HepG2 (cell line): ENCODE data around the gene SMPD3. TPM values are rescaled to one million over a fixed set of nuclear protein-coding genes. Genes with fewer than 3 reads are reported as not detected.

Source experiments
- ATAC-seq: fragments of 200-7000 bp; cut with Tn5 transposase; 3 replicates; pipeline ENCODE4 v1.9.1; 2020; ENCODE audit warnings: mild to moderate bottlenecking, moderate library complexity
- BruUV-seq: library from RNA; stranded (reverse); fragments of 400-500 nt; replicated peaks from 2 replicates; lab custom pipeline; 2021; lab: Mats Ljungman, UMichigan
- CTCF ChIA-PET: fragments of 300-600 bp; formaldehyde crosslinking; extraction: SDS; loops from one replicate; lab custom pipeline; 2021; ENCODE audit warnings: low total read pairs, inconsistent platforms, low intra/inter-chr PET ratio; lab: Yijun Ruan, JAX
- POLR2A ChIA-PET: fragments of 350-600 bp; sonication (Branson Sonifier 250); formaldehyde crosslinking; loops from one replicate; lab custom pipeline; 2020; ENCODE audit warnings: antibody characterized with exemption, inconsistent platforms; lab: Yijun Ruan, JAX
- DNase-seq: peaks from one replicate; pipeline ENCODE4 v3.0.0-alpha.2; 2015; ENCODE audit warnings: low spot score
- FAIRE-seq: peaks from 3 replicates; lab custom pipeline; 2011; peaks lifted over from hg19 to GRCh38; lab: Jason Lieb, UNC
- H2AFZ ChIP-seq: one replicate; pipeline ENCODE4 v1.6.1; 2011; ENCODE audit warnings: low read length, inconsistent platforms
- H3K27ac ChIP-seq: fragments of 300-600 bp; 3 replicates; pipeline ENCODE4 v1.8.0; 2011; ENCODE audit warnings: mixed run types, mild to moderate bottlenecking, mixed read lengths, low read length, inconsistent platforms; ENCODE audit not compliant: insufficient read depth; ENCODE audit errors: extremely low read length
- H3K27me3 ChIP-seq, 2 experiments: fragments of 200-600 bp in 1 of 2; 2 replicates in 1 of 2; 3 replicates in 1 of 2; pipeline versions ENCODE4 v1.6.0 to v1.8.0; 2011; ENCODE audit warnings: low read length in 2 of 2, mild to moderate bottlenecking in 2 of 2, moderate library complexity in 2 of 2, inconsistent platforms in 1 of 2; ENCODE audit not compliant: insufficient read depth in 2 of 2, control insufficient read depth in 1 of 2
- H3K36me3 ChIP-seq, 2 experiments: fragments of 200-600 bp in 1 of 2; replicated peaks in 1 of 2; 2 replicates in 1 of 2; 3 replicates in 1 of 2; pipeline versions ENCODE4 v1.5.1 to v1.8.0; 2011; ENCODE audit warnings: low read length in 2 of 2, inconsistent platforms in 1 of 2; ENCODE audit not compliant: insufficient read depth in 2 of 2, control insufficient read depth in 1 of 2
- H3K4me1 ChIP-seq: 2 replicates; pipeline ENCODE4 v1.5.1; 2012; ENCODE audit warnings: low read length, inconsistent platforms; ENCODE audit not compliant: insufficient read depth
- H3K4me2 ChIP-seq: 2 replicates; pipeline ENCODE4 v1.6.0; 2011; ENCODE audit warnings: low read depth, low read length, inconsistent platforms
- H3K4me3 ChIP-seq, 3 experiments: fragments of 200-600 bp in 1 of 3; sonication (generic), shearing (Covaris generic) in 1 of 3; replicated peaks in 1 of 3; 2 replicates each; pipeline ENCODE4 v1.5.1; 2011 to 2016; ENCODE audit warnings: low read length in 3 of 3, inconsistent platforms in 2 of 3, low read depth in 2 of 3, mild to moderate bottlenecking in 2 of 3, control low read depth in 1 of 3, mixed read lengths in 1 of 3; ENCODE audit not compliant: insufficient read depth in 1 of 3
- H3K79me2 ChIP-seq: one replicate; pipeline ENCODE4 v1.6.1; 2011; ENCODE audit warnings: low read length, inconsistent platforms; ENCODE audit not compliant: insufficient read depth
- H3K9ac ChIP-seq: 2 replicates; pipeline ENCODE4 v1.6.0; 2011; ENCODE audit warnings: mild to moderate bottlenecking, low read depth, low read length, inconsistent platforms; ENCODE audit not compliant: insufficient read depth
- H3K9me3 ChIP-seq: 2 replicates; pipeline ENCODE4 v1.5.1; 2012; ENCODE audit warnings: mild to moderate bottlenecking, low read length
- H4K20me1 ChIP-seq: 2 replicates; pipeline ENCODE4 v1.6.0; 2011; ENCODE audit warnings: inconsistent platforms, mild to moderate bottlenecking, low read length, moderate library complexity; ENCODE audit not compliant: insufficient read depth
- CBFB ChIP-seq: sonication (generic); formaldehyde crosslinking; IDR thresholded peaks from 2 replicates; pipeline ENCODE4 v1.4.0; 2020; ENCODE audit warnings: missing genetic modification reagents
- CHD2 ChIP-seq: IDR thresholded peaks from 2 replicates; pipeline ENCODE4 v1.6.1; 2011; ENCODE audit warnings: low read depth, low read length, improper control_type of control experiment
- IKZF4 ChIP-seq: sonication (generic); formaldehyde crosslinking; IDR thresholded peaks from 2 replicates; pipeline ENCODE4 v1.5.1; 2020; ENCODE audit warnings: borderline replicate concordance, mild to moderate bottlenecking, low read depth, missing genetic modification reagents; ENCODE audit errors: not compliant biosample characterization
- NCOA5 ChIP-seq: sonication (generic); formaldehyde crosslinking; IDR thresholded peaks from 2 replicates; pipeline ENCODE4 v1.4.0; 2020; ENCODE audit warnings: missing genetic modification reagents
- RFX1 ChIP-seq: fragments of 450-650 bp; IDR thresholded peaks from 2 replicates; pipeline ENCODE4 v1.6.1; 2017
- SMARCC2 ChIP-seq: fragments of 450-650 bp; IDR thresholded peaks from 2 replicates; pipeline ENCODE4 v1.6.1; 2017; ENCODE audit warnings: antibody characterized with exemption, mild to moderate bottlenecking
- ZIK1 ChIP-seq: sonication (generic); formaldehyde crosslinking; IDR thresholded peaks from 2 replicates; pipeline ENCODE4 v1.5.0; 2020; ENCODE audit warnings: mild to moderate bottlenecking, low read depth, missing genetic modification reagents, borderline replicate concordance
- ZNF3 ChIP-seq: IDR thresholded peaks from 2 replicates; pipeline ENCODE4 v1.7.0; 2017; ENCODE audit warnings: inconsistent platforms
- ZNF44 ChIP-seq: sonication (generic); formaldehyde crosslinking; IDR thresholded peaks from 2 replicates; pipeline ENCODE4 v1.5.1; 2020; ENCODE audit warnings: mild to moderate bottlenecking, missing genetic modification reagents
- WGBS: methylation state at CpG from one replicate; pipeline ENCODE4 v1.1.6; 2017; ENCODE audit warnings: low lambda C conversion rate; 5-methylcytosine and 5-hydroxymethylcytosine counted together
- in situ Hi-C: cut with HindIII; loops from 2 replicates; pipeline ENCODE4 v1.10.0; 2017; ENCODE audit warnings: low pct_unique_long_range_greater_than_20kb; ENCODE audit not compliant: extremely low pct_ligation_motif_present
- intact Hi-C: fragments of 100-400 bp; cut with micrococcal nuclease; formaldehyde crosslinking; loops from one replicate; pipeline ENCODE4 v1.10.0; 2022; ENCODE audit not compliant: unreplicated experiment
- polyA plus RNA-seq, 8 experiments: library from polyadenylated mRNA; depleted of rRNA in 3 of 8; stranded (reverse) in 7 of 8; unstranded in 1 of 8; fragments of >200 nt; fragmentation: Illumina TruSeq in 4 of 8; extraction: Trizol in 4 of 8; gene quantifications; 2 replicates each; pipeline versions ENCODE4 v1.2.1 to v1.2.3, GENCODE V29; 2011 to 2016; ENCODE audit warnings: low read depth in 4 of 8, missing spikeins in 1 of 8, mixed read lengths in 1 of 8; ENCODE audit not compliant: insufficient read depth in 1 of 8
- total RNA-seq, 5 experiments: library from RNA; depleted of rRNA; stranded (reverse); fragments of >200 nt; fragmentation: Illumina TruSeq; extraction: Trizol; gene quantifications; 2 replicates each; pipeline ENCODE4 v1.2.3, GENCODE V29; 2016; ENCODE audit warnings: low read depth in 1 of 5
- TF ChIP-seq, protein P1 (sequence below): IDR thresholded peaks from 2 replicates; pipeline ENCODE4 v1.6.1; 2018; ENCODE audit warnings: missing genetic modification reagents, mild to moderate bottlenecking, missing compliant biosample characterization
- TF ChIP-seq, protein P2 (sequence below): sonication (generic); formaldehyde crosslinking; IDR thresholded peaks from 2 replicates; pipeline ENCODE4 v1.4.0; 2020; ENCODE audit warnings: mild to moderate bottlenecking, low read depth, missing genetic modification reagents
- TF ChIP-seq, protein P3 (sequence below): sonication (generic); formaldehyde crosslinking; IDR thresholded peaks from 2 replicates; pipeline ENCODE4 v1.8.1; 2023; ENCODE audit warnings: mild to moderate bottlenecking, missing genetic modification reagents
- TF ChIP-seq, protein P4 (sequence below): sonication (generic); formaldehyde crosslinking; IDR thresholded peaks from 2 replicates; pipeline ENCODE4 v1.8.0; 2022; ENCODE audit warnings: mild to moderate bottlenecking, missing genetic modification reagents, moderate library complexity
- TF ChIP-seq, protein P5 (sequence below): sonication (generic); formaldehyde crosslinking; IDR thresholded peaks from 2 replicates; pipeline ENCODE4 v1.4.0; 2020; ENCODE audit warnings: missing genetic modification reagents, borderline replicate concordance

SMPD3 gene
- total and polyA plus RNA-seq, 2 of the 13 experiments (the other 11 are each of a cell fraction or from before 2014, with no cell fraction given) = 0.07 to 0.32 TPM

DNA sequence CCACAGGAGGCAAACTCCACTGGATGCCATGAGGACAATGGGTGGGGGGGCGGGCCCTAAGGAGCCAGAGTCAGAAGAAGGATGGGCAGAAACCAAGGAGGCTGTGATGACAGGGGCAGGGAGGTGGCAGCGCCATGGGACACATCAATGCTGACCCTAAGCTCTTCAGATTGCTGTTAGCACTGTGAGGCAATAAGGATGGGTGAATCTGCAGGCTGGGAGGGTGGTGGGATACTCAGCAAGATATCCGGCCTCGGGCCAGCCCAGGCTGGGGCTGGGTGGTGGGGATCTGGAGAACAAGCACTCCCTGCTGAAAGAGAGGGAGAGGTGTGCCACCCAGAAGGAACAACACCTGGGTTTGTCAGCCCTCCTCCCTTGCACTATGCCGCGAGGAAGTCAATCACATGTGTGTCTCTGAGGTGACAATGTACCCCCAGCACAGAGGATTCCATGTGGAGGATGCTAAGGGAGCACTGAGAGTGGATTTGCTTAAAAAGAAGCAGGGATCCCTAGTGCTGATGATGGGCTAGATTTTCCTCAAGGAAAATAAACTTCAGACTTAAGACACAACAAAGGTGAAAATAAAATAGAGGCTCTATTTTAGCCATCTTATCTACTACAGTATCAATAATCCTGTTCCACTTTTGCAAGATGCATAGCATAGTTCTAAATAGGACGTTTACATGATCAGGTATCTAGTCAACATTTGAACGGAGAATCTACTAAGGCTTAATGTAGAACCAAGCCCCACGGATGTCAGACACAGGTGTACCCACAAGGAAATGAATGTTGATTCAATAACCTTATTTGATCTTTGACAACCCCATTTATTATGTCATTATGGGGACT lies 22.6 kb downstream of the SMPD3 start:
- Histone ChIP-seq H3K9me3 (no peaks in the 10 kb centered on the region), H3K27me3 (peaks cover 6 to 11% of the 10 kb centered on the region in 2 experiments; a peak in 3 of 5 replicates), H3K36me3 (no peaks in the 10 kb centered on the region), H3K4me1 (no peaks in the 10 kb centered on the region), H3K9ac (no peak overlapping the region), H3K4me3 (no peak overlapping the region), H3K27ac (no peak overlapping the region), H3K4me2 (no peak overlapping the region), H4K20me1 (no peaks in the 10 kb centered on the region), H2AFZ (no peak overlapping the region), H3K79me2 (no peaks in the 10 kb centered on the region)
- TF ChIP-seq IKZF4 (no peak), ZNF44 (no peak), ZIK1 (CRISPR knock-in tag) (no peak), CBFB (no peak), ZNF3 (CRISPR knock-in tag) (no peak), SMARCC2 (no peak), NCOA5 (CRISPR knock-in tag) (no peak), RFX1 (no peak), CHD2 (no peak)
- TF ChIP-seq, protein P1, sequence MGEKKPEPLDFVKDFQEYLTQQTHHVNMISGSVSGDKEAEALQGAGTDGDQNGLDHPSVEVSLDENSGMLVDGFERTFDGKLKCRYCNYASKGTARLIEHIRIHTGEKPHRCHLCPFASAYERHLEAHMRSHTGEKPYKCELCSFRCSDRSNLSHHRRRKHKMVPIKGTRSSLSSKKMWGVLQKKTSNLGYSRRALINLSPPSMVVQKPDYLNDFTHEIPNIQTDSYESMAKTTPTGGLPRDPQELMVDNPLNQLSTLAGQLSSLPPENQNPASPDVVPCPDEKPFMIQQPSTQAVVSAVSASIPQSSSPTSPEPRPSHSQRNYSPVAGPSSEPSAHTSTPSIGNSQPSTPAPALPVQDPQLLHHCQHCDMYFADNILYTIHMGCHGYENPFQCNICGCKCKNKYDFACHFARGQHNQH (CRISPR knock-in tag) = no peak
- TF ChIP-seq, protein P2, sequence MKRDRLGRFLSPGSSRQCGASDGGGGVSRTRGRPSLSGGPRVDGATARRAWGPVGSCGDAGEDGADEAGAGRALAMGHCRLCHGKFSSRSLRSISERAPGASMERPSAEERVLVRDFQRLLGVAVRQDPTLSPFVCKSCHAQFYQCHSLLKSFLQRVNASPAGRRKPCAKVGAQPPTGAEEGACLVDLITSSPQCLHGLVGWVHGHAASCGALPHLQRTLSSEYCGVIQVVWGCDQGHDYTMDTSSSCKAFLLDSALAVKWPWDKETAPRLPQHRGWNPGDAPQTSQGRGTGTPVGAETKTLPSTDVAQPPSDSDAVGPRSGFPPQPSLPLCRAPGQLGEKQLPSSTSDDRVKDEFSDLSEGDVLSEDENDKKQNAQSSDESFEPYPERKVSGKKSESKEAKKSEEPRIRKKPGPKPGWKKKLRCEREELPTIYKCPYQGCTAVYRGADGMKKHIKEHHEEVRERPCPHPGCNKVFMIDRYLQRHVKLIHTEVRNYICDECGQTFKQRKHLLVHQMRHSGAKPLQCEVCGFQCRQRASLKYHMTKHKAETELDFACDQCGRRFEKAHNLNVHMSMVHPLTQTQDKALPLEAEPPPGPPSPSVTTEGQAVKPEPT (CRISPR knock-in tag) = no peak
- TF ChIP-seq, protein P3, sequence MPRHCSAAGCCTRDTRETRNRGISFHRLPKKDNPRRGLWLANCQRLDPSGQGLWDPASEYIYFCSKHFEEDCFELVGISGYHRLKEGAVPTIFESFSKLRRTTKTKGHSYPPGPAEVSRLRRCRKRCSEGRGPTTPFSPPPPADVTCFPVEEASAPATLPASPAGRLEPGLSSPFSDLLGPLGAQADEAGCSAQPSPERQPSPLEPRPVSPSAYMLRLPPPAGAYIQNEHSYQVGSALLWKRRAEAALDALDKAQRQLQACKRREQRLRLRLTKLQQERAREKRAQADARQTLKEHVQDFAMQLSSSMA (CRISPR knock-in tag) = no peak
- TF ChIP-seq, protein P4, sequence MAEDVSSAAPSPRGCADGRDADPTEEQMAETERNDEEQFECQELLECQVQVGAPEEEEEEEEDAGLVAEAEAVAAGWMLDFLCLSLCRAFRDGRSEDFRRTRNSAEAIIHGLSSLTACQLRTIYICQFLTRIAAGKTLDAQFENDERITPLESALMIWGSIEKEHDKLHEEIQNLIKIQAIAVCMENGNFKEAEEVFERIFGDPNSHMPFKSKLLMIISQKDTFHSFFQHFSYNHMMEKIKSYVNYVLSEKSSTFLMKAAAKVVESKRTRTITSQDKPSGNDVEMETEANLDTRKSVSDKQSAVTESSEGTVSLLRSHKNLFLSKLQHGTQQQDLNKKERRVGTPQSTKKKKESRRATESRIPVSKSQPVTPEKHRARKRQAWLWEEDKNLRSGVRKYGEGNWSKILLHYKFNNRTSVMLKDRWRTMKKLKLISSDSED = no peak
- TF ChIP-seq, protein P5, sequence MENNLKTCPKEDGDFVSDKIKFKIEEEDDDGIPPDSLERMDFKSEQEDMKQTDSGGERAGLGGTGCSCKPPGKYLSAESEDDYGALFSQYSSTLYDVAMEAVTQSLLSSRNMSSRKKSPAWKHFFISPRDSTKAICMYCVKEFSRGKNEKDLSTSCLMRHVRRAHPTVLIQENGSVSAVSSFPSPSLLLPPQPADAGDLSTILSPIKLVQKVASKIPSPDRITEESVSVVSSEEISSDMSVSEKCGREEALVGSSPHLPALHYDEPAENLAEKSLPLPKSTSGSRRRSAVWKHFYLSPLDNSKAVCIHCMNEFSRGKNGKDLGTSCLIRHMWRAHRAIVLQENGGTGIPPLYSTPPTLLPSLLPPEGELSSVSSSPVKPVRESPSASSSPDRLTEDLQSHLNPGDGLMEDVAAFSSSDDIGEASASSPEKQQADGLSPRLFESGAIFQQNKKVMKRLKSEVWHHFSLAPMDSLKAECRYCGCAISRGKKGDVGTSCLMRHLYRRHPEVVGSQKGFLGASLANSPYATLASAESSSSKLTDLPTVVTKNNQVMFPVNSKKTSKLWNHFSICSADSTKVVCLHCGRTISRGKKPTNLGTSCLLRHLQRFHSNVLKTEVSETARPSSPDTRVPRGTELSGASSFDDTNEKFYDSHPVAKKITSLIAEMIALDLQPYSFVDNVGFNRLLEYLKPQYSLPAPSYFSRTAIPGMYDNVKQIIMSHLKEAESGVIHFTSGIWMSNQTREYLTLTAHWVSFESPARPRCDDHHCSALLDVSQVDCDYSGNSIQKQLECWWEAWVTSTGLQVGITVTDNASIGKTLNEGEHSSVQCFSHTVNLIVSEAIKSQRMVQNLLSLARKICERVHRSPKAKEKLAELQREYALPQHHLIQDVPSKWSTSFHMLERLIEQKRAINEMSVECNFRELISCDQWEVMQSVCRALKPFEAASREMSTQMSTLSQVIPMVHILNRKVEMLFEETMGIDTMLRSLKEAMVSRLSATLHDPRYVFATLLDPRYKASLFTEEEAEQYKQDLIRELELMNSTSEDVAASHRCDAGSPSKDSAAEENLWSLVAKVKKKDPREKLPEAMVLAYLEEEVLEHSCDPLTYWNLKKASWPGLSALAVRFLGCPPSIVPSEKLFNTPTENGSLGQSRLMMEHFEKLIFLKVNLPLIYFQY (CRISPR knock-in tag) = no peak
- BruUV-seq = no TSS peak
- WGBS = 2% methylated on average over 9 of the region's 9 CpGs
- in situ Hi-C loops = no loop called here
- ChIA-PET CTCF (no interaction called here), POLR2A (no interaction called here)
- DNase-seq (no peak), FAIRE-seq (no peak), ATAC-seq (no peak)
- intact Hi-C loops = no loop called here
